Tongue (tissue), 2 donors: ENCODE results near the gene CERS3. TPM values are rescaled to one million over a fixed set of nuclear protein-coding genes. Genes with fewer than 3 reads are reported as not detected.
A peak's percentile ranks its signal among the peaks of the same experiment; 100 is the strongest.
"Not testable (repeated sequence)": the region's sequence is repeated elsewhere in the genome, so short reads cannot be mapped to it uniquely, and the experiment has no call there.

Experiments used
- DNase-seq: peaks from one replicate; pipeline ENCODE4 v3.0.0-alpha.2; 2015
- total RNA-seq: library from RNA; depleted of rRNA; stranded (reverse); fragments of >200 nt; gene quantifications from one replicate; pipeline ENCODE4 v1.2.3, GENCODE V29; 2014

CERS3 gene
- total RNA-seq, 1 donor from 2014 or later = 8.9 TPM

DNA sequence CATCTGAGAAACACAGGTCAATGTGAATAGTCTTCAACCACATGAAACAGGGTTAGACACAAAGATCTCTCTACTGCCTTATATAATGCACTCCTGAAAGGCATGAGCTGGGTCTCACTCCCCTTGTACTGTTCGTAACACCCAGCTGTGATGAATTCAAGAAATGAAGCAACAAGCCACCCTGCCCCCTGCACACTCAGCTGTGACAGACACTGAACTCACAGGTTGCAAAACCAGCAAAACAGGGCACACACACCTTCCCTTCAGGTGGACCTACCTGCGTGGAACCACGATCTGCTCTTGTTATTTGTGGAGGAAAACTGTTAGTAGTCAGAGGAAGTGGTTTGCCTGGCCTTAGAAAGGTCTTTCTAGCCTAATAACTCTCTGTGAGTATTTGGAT, 64.5 kb downstream of the CERS3 start:
- DNase-seq = no peak

- no peak for DNase-seq
Measured at GRCh38 chr15:100463515-100463914, 65.2 kb downstream of the CERS3 start.

DNA sequence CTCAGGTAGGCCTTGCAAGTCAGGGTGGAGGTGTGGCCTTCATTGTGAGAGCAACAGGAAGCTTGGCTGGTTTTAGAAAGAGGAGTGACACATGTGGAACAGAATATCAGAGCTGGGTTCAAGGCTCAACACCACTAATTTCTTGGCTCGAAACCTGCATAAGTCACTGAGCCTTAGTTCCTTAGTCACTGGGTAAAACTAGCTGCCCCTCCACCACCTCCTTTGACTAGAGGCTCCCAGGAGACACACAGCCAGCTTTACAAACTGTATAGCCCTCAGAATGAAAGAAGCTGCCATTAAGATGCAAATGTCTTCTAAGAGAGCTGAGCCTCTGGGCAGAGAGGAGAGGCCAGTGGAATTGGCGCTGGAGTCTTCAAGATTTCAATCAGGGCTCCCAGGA, 67.7 kb downstream of the CERS3 start:
- DNase-seq = no peak

DNA sequence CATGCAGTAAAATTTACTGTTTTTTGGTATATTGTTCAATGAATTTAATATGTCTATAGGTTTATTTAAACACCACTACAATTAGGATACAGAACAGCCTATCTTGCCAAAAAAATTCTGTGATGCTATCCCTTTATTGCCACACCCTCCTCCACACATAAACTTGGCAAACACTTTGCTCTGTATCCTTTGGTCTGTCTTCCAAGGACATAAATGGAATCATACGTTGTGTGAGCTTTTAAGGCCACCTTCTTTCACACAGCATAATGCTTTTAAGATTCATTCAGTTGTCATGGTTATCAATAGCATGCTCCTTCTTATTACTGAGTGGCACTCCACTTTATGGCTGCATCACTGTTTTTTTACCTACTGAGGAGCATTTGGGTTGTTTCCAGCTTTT, 71.5 kb downstream of the CERS3 start:
- DNase-seq = no peak

- no peak for DNase-seq
Measured at GRCh38 chr15:100454148-100454547, 74.6 kb downstream of the CERS3 start.

GRCh38 chr15:100448481-100448880, 80.3 kb downstream of the CERS3 start:
- DNase-seq = no peak

DNA sequence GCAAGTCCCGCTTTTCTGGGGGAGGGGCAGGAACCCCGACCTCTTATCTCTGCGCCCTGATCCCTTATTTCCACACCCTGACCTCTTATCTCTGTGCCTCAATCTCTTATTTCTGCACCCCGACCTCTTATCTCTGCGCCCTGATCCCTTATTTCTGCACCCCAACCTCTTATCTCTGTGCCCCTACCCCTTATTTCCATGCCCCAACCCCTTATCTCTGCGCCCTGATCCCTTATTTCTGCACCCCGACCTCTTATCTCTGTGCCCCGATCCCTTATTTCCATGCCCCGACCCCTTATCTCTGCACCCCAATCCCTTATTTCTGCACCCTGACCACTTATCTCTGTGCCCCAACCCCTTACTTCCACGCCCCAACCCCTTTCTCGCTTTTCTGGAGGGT, 87.7 kb downstream of the CERS3 start:
- not testable (repeated sequence) for DNase-seq

DNA sequence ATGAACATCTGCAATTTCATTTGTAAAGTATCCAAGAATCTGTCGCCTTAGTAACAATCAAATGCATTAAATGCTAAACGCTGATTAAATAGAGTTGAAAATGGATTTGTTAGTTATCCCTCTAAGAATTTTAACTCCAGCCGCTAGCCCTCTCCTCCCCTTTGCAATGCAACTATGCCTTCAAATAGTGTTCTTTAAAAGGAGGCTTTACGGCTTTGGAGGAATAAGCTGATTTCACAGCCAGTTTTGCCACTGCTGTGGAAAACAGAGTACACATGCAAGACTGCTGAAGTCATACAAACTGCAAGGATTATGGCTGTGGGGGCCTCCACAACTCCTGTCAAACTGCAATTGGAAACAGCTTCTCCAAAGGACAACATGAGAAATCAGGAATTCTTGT, 89.2 kb downstream of the CERS3 start:
- peak; percentile 84 for DNase-seq

- peak; percentile 98 for DNase-seq
Measured at GRCh38 chr15:100438570-100438969, 90.2 kb downstream of the CERS3 start.

DNA sequence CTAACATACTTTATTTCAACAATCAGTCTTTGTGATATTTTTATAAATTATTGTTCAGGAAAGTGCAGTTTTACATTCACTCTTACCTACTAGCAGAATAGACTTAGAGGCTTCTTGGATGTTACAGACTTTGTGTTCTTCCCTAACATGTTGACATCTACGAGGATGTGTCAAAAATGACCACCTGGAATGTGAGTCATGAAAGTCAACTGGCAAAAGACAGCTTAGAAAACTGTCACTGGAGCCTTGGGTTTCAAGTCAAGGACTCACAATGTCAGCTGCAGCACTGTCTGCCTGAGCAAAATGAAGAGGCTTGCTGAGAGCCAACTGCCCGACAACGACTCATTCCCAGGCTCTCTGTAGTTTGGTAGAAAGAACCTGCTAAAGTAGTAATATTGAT, 91.5 kb downstream of the CERS3 start:
- no peak for DNase-seq

GRCh38 chr15:100434561-100434960, 94.2 kb downstream of the CERS3 start:
- no peak for DNase-seq

DNA sequence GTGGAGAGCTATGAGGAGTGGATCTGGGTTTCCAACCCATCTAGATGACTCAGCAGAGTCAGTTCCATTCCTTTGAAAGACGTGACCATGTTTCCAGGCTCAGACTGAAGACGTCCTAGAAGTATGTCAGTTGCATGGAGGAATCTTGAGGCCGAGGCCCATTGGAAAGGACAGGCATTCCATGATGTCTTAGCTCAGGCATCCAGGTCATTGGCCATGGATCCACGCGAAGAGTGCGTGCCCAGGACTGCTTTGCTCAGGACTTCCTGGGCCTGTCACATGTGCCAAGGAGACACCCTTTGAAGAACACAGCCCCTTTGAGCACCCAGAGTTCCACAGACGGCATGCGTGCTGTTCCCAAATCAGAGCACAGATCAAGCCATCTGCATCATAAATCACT, 94.7 kb downstream of the CERS3 start:
- DNase-seq = no peak

GRCh38 chr15:100433304-100433703, 95.4 kb downstream of the CERS3 start:
- DNase-seq = no peak

GRCh38 chr15:100430411-100430810, 98.3 kb downstream of the CERS3 start:
- DNase-seq = peak; percentile 83

DNA sequence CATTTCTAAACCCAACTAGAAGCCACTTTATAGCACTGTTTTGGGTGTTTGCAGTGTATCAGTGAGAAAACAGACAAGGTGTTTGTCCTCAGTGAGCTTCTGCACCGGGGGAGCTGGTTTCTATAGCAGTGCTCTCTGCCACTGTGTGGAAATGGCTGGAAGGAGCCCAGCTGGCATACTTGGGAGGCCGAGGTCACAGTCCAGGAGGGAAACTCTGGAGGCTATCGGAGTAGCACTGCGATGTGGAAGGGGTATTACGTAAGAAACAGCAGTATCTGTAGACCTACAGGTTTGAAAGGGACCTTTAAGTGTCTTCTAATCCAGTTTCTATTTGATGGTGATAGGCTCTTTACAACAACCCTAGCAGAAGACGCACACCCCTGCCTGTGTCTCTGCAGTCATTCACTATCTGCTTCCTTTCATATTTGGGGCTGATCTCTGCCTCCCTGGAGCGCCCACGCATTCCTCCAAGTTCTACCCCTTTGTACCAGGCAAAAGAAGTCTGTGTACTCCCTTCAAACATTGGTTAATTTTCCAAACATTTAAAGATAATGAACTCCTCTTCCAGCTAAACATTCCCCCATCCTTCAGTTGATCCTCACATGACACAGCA, 99.5 kb downstream of the CERS3 start:
- no peak for DNase-seq

GRCh38 chr15:100426937-100427336, 101.8 kb downstream of the CERS3 start:
- peak; percentile 30 for DNase-seq

GRCh38 chr15:100405179-100405578, 123.6 kb downstream of the CERS3 start:
- DNase-seq = no peak

GRCh38 chr15:100400996-100401395, 127.8 kb downstream of the CERS3 start:
- peak; percentile 0 for DNase-seq

DNA sequence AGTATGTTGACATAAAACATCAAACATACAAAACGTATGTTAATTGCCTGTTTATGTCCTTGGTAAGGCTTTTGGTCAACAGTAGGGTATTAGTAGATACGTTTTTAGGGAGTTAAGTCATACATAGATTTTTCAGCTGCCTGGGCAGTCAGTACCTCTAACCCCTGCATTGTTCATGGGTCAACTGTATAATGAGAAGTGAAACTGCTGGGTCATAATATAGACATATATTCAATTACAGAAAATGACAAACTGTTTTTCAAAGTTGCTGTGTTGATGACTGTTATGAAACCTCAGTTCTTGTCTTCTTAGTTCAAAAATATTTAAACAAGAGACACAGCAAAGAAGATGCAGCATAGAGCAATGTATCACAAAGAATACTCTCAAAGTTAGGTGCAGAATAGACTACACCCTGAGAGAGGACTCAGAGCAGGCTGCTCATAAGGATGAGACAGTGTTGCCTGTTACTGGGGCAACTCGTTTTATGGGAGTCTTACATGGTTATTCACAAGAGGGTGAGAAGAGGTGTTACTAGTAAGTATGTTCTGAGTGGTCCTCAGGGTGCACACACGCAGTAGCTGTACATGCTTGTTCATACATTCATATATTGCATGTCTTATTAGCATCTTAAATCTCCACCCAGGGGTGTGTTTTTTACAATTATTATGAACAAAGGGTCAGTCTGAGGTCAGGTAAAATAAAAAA, 133.9 kb downstream of the CERS3 start:
- DNase-seq = no peak

GRCh38 chr15:100393008-100393407, 135.7 kb downstream of the CERS3 start:
- no peak for DNase-seq

DNA sequence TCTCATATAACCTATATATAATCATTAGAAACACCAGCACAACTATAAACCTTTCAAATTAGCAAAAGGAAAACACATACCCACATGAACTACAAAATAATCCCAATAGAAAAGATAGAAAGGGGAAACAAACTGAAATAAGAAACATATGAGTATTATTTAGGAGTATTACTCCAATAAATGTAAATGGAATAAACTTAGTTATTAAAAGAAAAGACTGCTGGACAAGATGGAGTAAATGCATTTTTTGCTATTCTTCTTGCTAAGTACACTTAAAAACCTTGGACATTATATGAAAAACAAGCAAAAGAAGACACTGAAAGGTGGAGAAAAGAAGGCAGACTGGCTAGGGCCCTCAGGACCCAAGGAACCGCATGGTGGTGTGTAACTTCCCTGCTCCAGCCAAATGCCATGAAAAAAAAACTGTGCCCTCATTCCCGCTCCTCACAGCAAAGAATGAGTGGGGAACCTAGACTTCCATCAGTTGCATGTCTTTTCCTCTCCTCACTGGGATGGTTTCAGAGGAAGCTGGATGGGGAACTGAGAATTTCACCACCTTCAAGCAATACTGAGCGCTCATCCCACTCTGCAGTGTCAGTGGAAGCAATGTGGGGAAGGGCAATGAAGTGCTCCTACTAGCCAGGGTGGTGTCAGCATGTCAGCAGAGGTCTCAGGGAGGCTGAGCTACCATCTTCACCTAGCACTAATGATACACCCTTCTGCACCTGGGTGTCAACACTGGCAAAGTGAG, 143.3 kb downstream of the CERS3 start:
- DNase-seq = no peak

- DNase-seq = no peak
Measured at GRCh38 chr15:100384108-100384410, 144.7 kb downstream of the CERS3 start.

GRCh38 chr15:100383302-100384107, 145.2 kb downstream of the CERS3 start:
- DNase-seq = peak; percentile 13
